IPS-NIHi11 (cell line): ENCODE results near the gene AQP7.
A peak's percentile ranks its signal among the peaks of the same experiment; 100 is the strongest.
"Not testable (repeated sequence)": the region's sequence is repeated elsewhere in the genome, so short reads cannot be mapped to it uniquely, and the experiment has no call there.

Experiments used
- DNase-seq: peaks from one replicate; pipeline ENCODE4 v3.0.0; 2012; ENCODE audit warnings: mixed read lengths, low spot score

Gene AQP7

GRCh38 chr9:33374634-33375237 is 27.6 kb downstream of the AQP7 start:
- DNase-seq, result peak; percentile 82

- DNase-seq, result no peak
Measured at GRCh38 chr9:33374190-33374589, 28.2 kb downstream of the AQP7 start.

DNA sequence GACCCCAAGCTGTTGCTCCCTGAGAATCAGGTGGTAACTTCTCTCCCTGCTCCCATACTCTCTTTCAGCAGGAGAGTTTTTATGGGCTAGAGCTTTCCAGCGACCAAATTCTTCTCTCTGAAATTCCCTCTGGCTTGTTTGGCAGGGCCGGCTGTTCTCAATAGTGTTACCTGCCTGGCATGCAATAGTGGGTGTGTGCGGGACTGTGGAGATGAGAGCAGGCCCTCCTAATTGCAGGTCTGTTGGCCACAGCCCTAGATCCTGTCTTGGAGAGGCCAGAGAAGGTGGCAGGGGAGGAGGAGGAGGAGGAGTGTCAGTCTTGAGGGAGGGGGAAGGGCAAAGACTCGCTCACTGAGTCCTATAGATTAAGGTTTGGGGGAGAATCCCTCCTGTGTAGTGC is 29.5 kb downstream of the AQP7 start:
- no peak for DNase-seq

DNA sequence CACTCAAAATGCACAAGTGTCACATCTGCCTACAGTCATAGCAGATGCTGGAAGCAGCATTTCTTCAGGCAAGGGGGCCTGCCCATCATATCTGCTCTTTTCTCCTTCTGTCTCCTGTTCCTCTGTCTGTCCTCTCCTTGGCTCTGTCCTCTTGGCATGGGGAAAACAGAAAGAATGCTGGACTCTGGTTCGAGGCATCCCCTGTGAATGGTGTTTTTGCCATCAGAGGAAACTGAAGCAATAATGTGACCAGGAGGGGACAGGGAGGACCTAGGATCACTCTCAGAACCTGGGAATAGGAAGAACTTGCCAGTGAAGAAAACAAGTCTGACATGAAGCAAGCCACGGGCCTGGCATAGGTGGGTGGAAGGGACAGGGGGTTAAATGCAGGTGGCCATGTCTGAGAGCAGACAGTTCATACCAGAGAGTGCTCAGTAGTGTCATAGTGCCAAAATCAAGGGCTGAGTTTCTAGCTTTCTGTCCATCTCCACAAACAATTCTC is 35.3 kb downstream of the AQP7 start:
- DNase-seq, result no peak

DNA sequence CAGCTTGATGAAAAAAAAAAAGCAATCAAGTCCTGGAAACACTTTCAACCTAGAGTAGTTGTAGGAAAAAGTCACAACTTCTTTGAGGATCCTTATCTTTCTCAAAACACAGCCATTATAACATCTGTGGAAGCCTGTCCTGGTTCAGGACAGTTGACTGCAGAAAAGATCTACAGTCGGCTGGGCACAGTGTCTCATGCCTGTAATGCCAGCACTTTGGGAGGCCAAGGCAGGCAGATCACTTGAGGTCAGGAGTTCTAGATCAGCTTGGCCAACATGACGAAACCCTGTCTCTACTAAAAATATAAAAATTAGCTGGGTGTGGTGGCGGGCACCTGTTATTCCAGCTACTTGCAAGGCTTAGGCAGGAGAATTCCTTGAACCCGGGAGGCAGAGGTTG is 37.6 kb downstream of the AQP7 start:
- DNase-seq, result not testable (repeated sequence)

DNA sequence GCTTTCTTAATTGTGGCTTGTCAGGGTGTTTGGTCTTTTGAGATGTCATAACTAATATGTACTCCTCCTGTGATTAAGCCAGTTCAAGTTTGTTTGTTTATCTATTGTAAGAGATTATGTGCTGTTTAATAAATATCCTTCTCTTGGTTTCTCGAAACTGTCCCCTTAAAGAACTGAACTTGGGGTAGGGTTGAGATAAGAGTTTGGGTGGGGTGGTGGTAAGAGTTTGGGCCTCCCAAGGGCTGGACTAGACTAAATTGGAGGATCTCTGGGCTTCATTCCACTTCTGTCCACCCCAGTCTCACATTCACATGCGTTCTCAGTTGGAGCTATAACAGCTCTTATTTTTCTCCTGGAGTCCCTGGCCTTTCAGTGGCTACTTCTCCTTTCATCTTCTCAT is 38.2 kb downstream of the AQP7 start:
- DNase-seq, result no peak

DNA sequence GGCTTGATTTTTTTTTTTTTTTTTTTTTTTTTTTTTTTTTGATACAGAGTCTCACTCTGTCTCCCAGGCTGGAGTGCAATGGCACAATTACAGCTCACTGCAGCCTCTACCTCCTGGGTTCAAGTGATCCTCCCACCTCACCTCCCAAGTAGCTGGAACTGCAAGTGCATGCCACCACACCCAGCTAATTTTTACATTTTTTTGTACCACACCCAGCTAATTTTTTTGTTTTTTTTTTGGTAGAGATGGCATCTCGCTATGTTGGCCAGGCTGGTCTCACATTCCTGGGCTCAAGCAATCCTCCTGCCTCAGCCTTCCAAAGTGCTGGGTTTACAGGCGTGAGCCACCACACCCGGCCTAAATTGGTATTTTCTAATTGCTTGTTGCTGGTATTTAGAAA is 43.7 kb downstream of the AQP7 start:
- not testable (repeated sequence) for DNase-seq

DNA sequence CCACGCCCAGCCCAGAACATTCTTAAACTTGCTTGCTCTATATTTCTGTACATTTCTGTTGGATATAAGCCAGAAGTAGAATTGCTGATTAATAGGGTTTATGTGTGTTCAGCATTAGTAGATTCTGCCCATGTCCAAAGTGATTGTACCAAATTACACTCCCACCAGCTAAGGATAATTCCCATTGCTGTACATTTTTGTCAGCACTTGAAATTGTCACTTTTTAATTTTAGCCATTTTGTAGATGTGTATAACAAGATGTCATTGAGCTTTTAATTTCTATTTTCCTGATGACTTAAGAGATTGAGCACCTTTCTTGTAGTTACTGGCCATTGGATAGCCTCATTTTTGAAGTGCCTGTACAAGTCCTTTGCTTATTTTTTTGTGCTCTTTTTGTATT is 46.4 kb downstream of the AQP7 start:
- no peak for DNase-seq

GRCh38 chr9:33354651-33355211 is 47.6 kb downstream of the AQP7 start:
- DNase-seq, result no peak

DNA sequence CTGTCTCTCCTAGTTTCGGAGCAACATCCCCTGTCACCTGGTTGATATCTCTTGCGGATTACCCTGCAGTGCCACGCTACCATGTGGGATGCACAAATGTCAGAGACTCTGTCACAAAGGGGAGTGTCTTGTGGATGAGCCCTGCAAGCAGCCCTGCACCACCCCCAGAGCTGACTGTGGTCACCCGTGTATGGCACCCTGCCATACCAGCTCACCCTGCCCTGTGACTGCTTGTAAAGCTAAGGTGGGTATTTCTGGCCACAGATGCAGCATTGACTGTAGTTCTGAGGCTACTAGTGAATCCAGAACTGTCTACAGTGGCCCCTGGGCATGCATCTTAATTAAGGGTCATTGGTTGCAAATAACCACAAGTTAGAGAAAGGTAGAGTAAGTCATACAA is 50.8 kb downstream of the AQP7 start:
- no peak for DNase-seq

DNA sequence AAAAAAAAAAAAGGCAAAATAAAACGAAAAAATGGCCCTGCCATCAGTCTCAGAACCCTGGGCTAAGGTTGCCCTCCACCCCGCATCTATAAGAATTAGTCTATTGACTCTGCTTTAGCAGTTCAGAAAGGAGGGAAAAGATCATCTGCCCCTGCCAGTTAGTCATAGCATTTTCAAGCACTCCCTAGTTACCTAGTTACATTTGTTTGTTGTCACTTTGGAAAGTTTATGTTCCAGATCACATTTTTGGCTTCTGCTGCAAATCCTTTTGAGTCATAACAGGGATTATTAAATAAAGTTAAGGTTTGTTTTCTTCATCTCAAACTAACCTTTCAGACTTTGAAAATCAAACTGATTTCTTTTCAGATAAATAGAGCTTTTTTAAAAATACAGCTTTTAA is 52.1 kb downstream of the AQP7 start:
- no peak for DNase-seq

DNA sequence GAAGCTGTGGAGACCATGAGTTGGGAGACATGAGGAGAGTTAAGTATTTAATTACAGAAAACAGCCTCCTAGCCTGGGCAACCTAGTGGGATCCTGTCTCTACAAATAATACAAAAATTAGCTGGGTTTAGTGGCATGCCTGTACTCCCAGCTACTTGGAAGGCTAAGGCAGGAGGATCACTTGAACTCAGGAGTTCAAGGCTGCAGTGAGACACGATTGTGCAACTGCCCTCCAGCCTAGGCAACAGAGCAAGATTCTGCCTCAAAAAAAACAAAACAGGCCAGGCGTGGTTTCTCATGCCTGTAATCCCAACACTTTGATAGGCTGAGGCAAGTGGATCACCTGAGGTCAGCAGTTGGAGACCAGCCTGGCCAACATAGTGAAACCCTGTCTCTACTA is 52.6 kb downstream of the AQP7 start:
- no peak for DNase-seq

- DNase-seq, result no peak
Measured at GRCh38 chr9:33348998-33349397, 53.4 kb downstream of the AQP7 start.

DNA sequence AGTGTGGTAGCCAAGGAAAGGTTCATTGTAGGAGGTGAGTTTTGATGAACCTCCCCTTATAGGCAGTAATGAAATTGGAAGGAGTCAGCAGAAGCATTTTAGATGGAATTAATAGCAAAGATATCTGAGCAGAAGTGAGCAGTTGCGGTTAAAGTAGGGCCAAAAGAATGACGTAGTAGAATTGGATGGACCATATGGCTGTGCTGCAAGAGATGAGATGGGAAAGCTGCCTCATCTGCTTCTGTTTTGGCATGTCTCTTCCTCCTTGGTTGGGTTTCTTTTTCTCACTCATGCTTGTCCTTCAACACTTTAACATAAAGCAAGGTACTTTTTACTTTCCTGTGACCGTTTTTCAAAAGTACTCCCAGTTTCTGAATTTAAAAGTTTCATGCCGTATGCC is 55.8 kb downstream of the AQP7 start:
- DNase-seq, result no peak

GRCh38 chr9:33344145-33344544 is 58.2 kb downstream of the AQP7 start:
- DNase-seq, result no peak

DNA sequence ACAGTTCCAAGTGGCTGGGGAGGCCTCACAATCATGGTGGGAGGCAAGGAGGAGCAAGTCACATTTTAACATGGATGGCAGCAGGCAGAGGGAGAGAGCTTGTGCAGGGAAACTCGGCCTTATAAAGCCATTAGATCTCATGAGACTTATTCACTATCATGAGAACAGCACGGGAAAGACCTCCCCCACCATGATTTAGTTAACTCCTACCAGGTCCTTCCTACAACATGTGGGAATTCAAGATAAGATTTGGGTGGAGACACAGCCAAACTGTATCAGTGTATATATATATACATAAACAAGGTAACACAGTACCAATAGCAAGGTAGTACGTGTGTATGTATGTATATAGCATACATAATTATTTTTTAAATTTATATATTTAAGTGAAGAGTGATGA is 61.2 kb downstream of the AQP7 start:
- DNase-seq, result no peak

GRCh38 chr9:33340186-33340585 is 62.2 kb downstream of the AQP7 start:
- no peak for DNase-seq
